GM21423 (cell line): ENCODE measurements around the gene PIRT.

ENCODE experiments used
- ATAC-seq: cut with Tn5 transposase; IDR thresholded peaks from one replicate; pipeline ENCODE4 v1.9.1; 2021; ENCODE audit warnings: mild to moderate bottlenecking, moderate library complexity; ENCODE audit not compliant: unreplicated experiment

PIRT gene

DNA sequence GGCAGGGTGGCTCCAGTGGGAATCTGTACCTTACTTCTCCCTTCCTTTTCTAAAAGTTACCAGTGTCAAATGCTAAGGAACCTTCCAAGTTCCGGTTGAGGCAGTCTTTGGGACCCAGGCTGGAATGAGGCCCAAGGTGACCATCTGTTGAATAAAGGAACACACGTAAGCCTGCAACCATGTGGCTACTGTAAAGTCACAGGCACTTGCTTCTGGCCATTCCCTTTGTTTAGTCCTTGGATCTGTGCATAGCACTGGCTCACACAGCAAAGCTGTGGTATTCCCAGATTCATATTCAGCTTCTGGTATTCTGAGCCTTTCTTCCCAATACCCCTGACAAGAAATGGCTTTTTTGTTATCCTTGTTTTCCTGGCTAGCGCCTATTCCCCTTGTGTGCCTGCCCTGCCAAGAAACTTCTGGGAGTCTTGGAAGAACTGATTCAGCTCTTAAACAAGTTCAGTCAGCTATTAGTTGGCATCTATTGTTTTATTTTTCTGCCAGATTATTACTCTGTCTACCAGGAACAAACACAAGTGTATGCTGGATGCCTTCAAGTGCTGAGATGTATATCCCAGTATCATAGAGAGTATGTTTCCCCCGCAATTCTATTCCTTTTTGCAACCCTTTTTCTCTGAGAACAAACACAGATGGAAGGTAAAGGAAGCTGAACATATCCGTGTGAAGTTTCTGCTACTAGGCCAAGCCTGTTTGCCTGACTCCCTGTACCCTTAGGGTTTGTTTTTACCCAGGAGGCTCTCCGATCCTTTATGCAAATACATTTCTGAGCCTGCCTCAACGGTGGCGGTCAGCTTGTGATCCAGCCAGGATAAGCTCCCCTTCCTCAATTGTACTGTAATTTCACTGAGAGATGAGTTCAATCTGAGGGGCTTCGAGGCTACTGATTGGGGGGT lies 47.1 kb downstream of the PIRT start:
- ATAC-seq, result no peak

DNA sequence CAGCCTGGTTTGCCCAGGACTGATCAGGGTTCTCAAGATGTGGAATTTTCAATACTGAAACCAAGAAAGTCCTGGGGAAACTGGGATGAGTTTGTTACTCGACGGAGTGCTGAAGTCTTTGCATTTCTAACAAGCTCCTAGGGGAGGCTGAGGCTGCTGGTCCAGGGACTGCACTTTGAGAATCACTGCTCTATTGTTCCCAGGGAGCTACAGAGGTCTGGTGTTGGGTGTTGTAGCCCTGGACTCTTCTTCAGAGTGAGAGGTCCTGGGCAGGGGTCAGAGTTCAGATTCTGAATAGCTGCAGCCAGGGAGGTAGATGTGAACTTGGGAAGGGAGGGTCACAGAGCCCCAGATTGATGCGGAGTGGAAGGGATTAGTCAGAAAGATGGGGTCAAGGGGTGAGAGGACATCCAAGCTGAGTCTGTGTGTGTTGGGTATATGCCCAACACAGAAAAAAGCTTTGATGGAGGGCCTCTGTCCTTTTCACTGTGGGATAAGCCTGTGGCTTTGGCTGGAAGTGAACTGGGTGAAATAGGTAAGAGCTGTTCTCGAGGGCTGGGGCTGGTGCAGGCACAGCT lies 48.1 kb downstream of the PIRT start:
- ATAC-seq, result no peak

DNA sequence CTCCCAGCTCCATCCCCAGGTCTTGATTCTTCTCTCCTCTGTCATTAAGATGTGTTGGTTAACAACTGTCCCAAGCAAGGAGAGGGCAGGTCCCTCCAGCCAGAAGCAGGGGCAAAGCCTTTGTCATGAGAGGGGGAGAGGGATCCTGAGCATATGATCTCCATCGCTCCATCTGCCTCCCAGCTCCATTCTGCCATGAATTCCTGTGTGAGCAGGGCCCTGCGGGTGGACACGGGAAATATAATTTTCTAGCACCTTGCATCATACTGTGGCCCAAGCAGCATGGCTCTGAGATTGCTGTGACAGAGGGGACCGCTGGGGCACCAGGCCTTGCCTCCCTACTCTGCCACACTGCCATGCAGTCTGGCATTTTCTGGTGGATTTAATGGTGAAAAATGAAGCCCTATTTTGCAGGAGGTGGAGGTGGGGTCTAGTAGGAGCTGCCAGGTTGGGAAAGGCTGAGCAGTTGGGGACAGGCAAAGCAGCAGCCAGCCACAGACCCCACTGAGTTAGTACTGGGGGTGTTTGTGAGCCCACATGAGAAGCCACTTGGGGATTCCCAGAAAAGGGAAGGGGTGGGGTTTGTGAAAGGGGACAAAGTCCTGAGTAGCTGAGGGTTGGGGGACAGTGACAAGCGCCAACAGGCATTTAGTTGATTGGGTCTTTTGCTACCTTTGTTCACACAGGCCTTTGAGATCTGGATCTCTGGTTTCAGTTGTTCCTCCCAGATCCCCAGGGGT lies 50.4 kb downstream of the PIRT start:
- ATAC-seq, result no peak

DNA sequence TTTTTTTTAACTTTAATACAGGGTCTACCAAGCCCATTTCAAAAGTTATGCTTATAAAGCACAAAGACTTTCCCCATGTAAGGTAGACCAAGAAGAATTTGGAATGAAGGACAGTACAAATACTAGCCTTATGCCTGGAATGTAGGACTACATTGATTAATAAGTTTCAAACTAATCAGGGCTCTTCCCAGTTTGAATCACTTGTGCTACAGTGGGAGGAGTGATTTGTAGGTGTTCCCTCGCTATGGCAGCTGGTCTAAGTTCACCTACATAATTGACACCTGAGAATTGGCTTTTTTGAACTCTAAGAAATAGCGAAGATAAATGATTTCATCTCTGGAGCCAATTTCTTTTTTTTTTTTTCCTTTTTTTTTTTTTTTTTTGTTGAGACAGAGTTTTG lies 52.6 kb downstream of the PIRT start:
- no peak for ATAC-seq

DNA sequence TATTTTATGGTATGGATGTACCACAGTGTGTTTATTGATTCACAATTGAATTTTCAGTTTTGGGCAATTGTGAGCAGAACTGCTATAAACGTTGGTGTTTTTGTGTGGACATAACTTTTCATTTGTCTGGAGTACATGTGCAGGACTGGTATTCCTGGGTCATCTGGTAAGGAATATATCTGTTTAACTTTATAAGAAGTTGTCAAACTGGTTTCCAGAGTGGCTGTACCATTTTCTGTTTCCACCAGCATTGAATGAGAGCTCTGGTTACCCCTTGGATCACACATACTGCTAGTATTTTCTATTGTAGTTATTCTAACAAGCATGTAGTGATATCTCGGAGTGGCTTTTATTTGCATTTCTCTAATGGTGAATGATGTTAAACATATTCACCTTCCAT lies 58.3 kb downstream of the PIRT start:
- no peak for ATAC-seq

DNA sequence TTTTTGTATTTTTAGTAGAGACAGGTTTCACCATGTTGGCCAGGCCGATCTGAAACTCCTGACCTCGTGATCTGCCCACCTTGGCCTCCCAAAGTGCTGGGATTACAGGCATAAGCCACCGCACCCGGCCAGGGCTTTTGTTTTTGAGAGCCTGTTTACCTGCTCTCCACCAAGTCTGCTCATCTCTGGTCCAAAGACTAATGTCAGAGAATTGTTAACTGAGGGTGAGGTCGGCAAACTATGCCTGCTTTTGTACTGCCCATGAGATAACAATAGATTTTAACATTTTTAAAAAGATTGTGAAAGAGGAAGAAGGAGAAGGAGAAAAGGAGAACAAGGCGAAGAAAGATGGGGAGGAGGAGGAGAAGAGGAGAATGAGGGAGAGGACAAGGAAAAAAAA lies 60.0 kb downstream of the PIRT start:
- ATAC-seq, result no peak

DNA sequence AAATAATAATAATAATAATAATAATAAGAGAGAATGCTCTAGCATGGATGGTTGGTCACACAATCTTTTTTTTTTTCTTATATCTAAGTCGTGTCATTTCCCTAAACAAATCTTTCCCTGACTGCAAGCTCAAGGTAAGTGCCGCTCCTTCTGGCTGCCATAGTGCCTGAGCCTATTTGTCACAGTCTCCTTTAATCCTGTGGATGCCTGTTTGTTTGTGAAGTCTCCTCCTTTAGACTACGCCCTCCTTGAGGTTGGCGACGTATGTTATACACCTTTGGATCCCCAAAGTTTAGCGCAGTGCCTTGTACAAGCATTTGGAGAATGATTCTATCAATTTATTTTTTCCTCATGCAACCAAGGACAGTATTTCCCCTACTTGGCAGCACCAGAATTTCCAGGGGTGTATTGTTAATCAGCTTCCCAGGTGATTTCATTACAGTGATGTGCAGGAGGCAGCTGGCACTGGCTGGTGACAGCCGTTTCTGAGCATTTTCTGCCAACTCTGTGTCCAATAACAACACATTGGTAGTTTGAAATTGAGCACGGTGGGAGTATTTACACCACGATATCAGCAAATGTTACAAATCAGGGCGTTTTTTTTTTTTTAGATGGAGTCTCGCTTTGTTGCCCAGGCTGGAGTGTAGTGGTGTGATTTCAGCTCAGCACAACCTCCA lies 60.6 kb downstream of the PIRT start:
- no peak for ATAC-seq

DNA sequence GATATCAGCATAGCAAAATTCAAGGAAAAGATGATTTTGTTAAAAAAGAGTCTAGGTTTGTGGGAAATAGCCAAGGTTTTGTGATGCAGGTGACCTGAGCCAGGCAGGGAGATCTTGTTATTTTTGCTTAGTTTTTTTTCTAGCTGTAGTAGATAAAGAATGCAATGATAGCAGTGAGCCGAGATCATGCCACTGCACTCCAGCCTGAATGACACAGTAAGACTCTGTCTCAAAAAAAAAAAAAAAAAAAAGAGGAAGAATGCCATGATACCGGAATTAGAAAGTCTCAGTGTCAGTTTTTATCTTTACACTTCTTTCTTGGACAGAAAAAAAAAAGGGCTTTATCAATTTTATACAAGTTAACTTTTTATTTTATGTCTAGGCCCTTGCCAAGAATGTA lies 61.5 kb downstream of the PIRT start:
- ATAC-seq, result no peak

DNA sequence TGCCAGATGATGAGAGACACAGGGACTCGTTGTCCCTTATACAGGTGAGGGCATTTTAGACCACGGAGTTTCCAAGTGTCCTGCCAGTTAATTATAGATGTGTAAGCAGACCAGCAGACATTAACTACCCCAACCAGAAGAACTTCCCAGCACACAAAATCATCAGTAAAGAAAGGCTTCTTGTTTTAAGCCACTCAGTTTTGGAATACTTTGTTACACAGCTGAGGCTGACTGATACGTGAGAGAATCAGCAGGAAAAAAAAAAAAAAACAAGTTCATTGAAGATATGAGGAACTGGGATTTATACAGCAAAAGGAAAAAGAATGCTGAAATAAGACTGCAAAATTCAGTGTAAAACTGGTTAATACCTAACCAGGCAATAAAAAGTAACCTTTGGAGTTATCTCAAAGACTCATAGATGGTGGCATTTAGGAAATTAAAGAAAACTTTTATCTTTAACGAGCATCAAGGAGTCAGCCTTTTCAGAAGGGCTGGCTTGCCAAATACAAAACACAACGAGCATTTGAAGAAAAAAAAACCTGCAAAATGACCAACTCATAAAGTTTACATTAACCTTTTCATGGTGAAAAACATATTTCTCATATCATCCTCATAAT lies 62.0 kb downstream of the PIRT start:
- ATAC-seq, result no peak

DNA sequence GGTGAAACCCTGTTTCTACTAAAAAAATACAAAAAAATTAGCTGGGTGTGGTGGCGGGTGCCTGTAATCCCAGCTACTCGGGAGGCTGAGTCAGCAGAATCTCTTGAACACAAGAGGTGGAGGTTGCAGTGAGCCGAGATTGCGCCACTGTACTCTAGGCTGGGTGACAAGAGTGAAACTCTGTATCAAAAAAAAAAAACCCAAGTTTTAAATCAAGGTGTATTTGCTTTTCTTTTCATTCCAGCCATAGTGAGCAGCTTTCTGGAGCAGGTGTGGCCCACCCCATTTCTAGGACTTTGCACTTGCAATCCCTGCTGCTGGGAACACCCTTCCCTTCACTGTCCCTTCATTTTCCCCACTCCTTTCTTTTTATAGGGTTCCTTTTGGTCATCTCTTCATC lies 62.8 kb downstream of the PIRT start:
- ATAC-seq, result no peak

DNA sequence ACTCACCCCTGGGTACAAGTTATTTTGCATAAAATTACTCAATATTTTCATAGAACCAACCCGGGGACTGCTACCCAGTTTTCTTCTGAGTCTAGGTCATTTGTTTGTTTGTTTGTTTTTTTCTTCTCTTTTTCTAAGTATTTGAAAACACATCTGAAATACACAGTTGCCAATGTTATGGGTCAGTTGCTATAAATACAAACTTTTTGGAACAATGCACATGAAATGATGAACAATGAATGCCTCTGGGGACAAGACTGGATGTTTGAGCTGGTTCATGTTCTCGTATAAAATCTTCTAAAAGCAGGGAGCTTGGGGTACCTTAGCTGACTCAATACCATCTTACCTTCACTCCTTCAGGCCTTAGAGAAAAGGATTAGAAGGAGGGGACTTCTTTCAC lies 64.5 kb downstream of the PIRT start:
- no peak for ATAC-seq
